HepG2 (cell line): ENCODE results near the gene C1QTNF1. TPM values are rescaled to one million over a fixed set of nuclear protein-coding genes. Genes with fewer than 3 reads are reported as not detected.

Experiments used
- AHDC1 ChIP-seq: sonication (generic); formaldehyde crosslinking; IDR thresholded peaks from 2 replicates; pipeline ENCODE4 v1.5.1; 2020; ENCODE audit warnings: mild to moderate bottlenecking, missing genetic modification reagents, borderline replicate concordance
- HNRNPL ChIP-seq: fragments of 200-400 bp; formaldehyde crosslinking; IDR thresholded peaks from 2 replicates; pipeline ENCODE4 v1.6.1; 2017; ENCODE audit warnings: mild to moderate bottlenecking, low read depth, low read length
- MIER3 ChIP-seq: IDR thresholded peaks from 2 replicates; pipeline ENCODE4 v1.6.1; 2016; ENCODE audit warnings: missing compliant biosample characterization, borderline replicate concordance
- NFIB ChIP-seq: sonication (generic); formaldehyde crosslinking; IDR thresholded peaks from 2 replicates; pipeline ENCODE4 v1.9.0; 2021; ENCODE audit warnings: missing genetic modification reagents, mild to moderate bottlenecking, borderline replicate concordance
- NFKBIZ ChIP-seq: IDR thresholded peaks from 2 replicates; pipeline ENCODE4 v1.6.1; 2018; ENCODE audit warnings: missing genetic modification reagents, missing compliant biosample characterization
- PHF21A ChIP-seq: sonication (generic); formaldehyde crosslinking; IDR thresholded peaks from 2 replicates; pipeline ENCODE4 v1.5.0; 2020; ENCODE audit warnings: mild to moderate bottlenecking, missing genetic modification reagents
- ZFP82 ChIP-seq: sonication (generic); formaldehyde crosslinking; IDR thresholded peaks from 2 replicates; pipeline ENCODE4 v1.5.1; 2020; ENCODE audit warnings: mild to moderate bottlenecking, missing genetic modification reagents, borderline replicate concordance
- ZMYM2 ChIP-seq: sonication (generic); formaldehyde crosslinking; IDR thresholded peaks from 2 replicates; pipeline ENCODE4 v1.8.0; 2022; ENCODE audit warnings: mild to moderate bottlenecking, missing genetic modification reagents
- ZNF205 ChIP-seq: IDR thresholded peaks from 2 replicates; pipeline ENCODE4 v1.6.1; 2018; ENCODE audit warnings: missing biosample characterization, missing genetic modification reagents
- ZNF367 ChIP-seq: sonication (generic); formaldehyde crosslinking; IDR thresholded peaks from 2 replicates; pipeline ENCODE4 v1.4.0; 2020; ENCODE audit warnings: missing genetic modification reagents, borderline replicate concordance
- ZNF501 ChIP-seq: sonication (generic); formaldehyde crosslinking; IDR thresholded peaks from 2 replicates; pipeline ENCODE4 v1.5.1; 2020; ENCODE audit warnings: mild to moderate bottlenecking, moderate library complexity, missing genetic modification reagents
- ZNF670 ChIP-seq: sonication (generic); formaldehyde crosslinking; IDR thresholded peaks from 2 replicates; pipeline ENCODE4 v1.8.0; 2022; ENCODE audit warnings: mild to moderate bottlenecking, missing genetic modification reagents, borderline replicate concordance
- polyA plus RNA-seq, 8 experiments: library from polyadenylated mRNA; depleted of rRNA in 3 of 8; stranded (reverse) in 7 of 8; unstranded in 1 of 8; fragments of >200 nt; fragmentation: Illumina TruSeq in 4 of 8; extraction: Trizol in 4 of 8; gene quantifications; 2 replicates each; pipeline versions ENCODE4 v1.2.1 to v1.2.3, GENCODE V29; 2011 to 2016; ENCODE audit warnings: low read depth in 4 of 8, missing spikeins in 1 of 8, mixed read lengths in 1 of 8; ENCODE audit not compliant: insufficient read depth in 1 of 8
- total RNA-seq, 5 experiments: library from RNA; depleted of rRNA; stranded (reverse); fragments of >200 nt; fragmentation: Illumina TruSeq; extraction: Trizol; gene quantifications; 2 replicates each; pipeline ENCODE4 v1.2.3, GENCODE V29; 2016; ENCODE audit warnings: low read depth in 1 of 5

C1QTNF1 gene
- total and polyA plus RNA-seq, 2 of the 13 experiments (the other 11 are each of a cell fraction or from before 2014, with no cell fraction given): 0.18 to 0.86 TPM

- TF ChIP-seq ZNF205 (CRISPR knock-in tag) (0 out of 2 replicates have a peak, but pooled peaks have one; percentile 31), ZFP82 (CRISPR knock-in tag) (0 out of 2 replicates have a peak, but pooled peaks have one; percentile 38), NFIB (CRISPR knock-in tag) (0 out of 2 replicates have a peak, but pooled peaks have one; percentile 25), ZMYM2 (CRISPR knock-in tag) (0 out of 2 replicates have a peak, but pooled peaks have one; percentile 45), AHDC1 (CRISPR knock-in tag) (peak; percentile 48; the same call in 1 of the 2 replicates), ZNF670 (CRISPR knock-in tag) (0 out of 2 replicates have a peak, but pooled peaks have one; percentile 36), ZNF367 (0 out of 2 replicates have a peak, but pooled peaks have one; percentile 51), MIER3 (CRISPR knock-in tag) (0 out of 2 replicates have a peak, but pooled peaks have one; percentile 40), ZNF501 (0 out of 2 replicates have a peak, but pooled peaks have one; percentile 19), HNRNPL (0 out of 2 replicates have a peak, but pooled peaks have one; percentile 2), PHF21A (CRISPR knock-in tag) (peak; percentile 41; the same call in 1 of the 2 replicates), NFKBIZ (CRISPR knock-in tag) (peak; percentile 37; the same call in 1 of the 2 replicates)
Measured at GRCh38 chr17:79074121-79074648, 50.2 kb downstream of the C1QTNF1 start (continued).
